ENCODE measurements around the gene FKBP8. TPM values are rescaled to one million over a fixed set of nuclear protein-coding genes. Genes with fewer than 3 reads are reported as not detected.
"Not testable (repeated sequence)": the region's sequence is repeated elsewhere in the genome, so short reads cannot be mapped to it uniquely, and the experiment has no call there.

The FKBP8 gene
- total RNA-seq, 1 donor from 2014 or later: 181 TPM

GRCh38 chr19:18529782-18530181 is 13.6 kb downstream of the FKBP8 start:
- DNase-seq (no peak), ATAC-seq (peak; percentile 23)

GRCh38 chr19:18526316-18526715 is 17.1 kb downstream of the FKBP8 start:
- intact Hi-C loops (cut with micrococcal nuclease): no loop called here
- no peak for ATAC-seq
- no peak for DNase-seq

More at GRCh38 chr19:18529782-18530181, 13.6 kb downstream of the FKBP8 start:
- intact Hi-C loops (cut with micrococcal nuclease): no loop called here

- DNase-seq (no peak), ATAC-seq (no peak)
- intact Hi-C loops (cut with micrococcal nuclease): no loop called here
Measured at GRCh38 chr19:18523841-18524240, 19.5 kb downstream of the FKBP8 start.

GRCh38 chr19:18522862-18523440 is 20.4 kb downstream of the FKBP8 start:
- ATAC-seq; intact Hi-C loops (cut with micrococcal nuclease); DNase-seq: not testable (repeated sequence)

- DNase-seq (peak; percentile 100), ATAC-seq (peak; percentile 91)
- intact Hi-C loops (cut with micrococcal nuclease): no loop called here
Measured at GRCh38 chr19:18522124-18522861, 21.1 kb downstream of the FKBP8 start.

- no peak for DNase-seq
- peak; percentile 20 for ATAC-seq
- intact Hi-C loops (cut with micrococcal nuclease): no loop called here
Measured at GRCh38 chr19:18521692-18522123, 21.7 kb downstream of the FKBP8 start, which contains the start of gene ELL. Gene ELL, minus strand, starts transcription at chr19:18522070. Its CDS starts 15 bp downstream, at chr19:18522055.

GRCh38 chr19:18520848-18521691 is 22.3 kb downstream of the FKBP8 start:
- ATAC-seq (peak; percentile 0), DNase-seq (no peak)
- intact Hi-C loops (cut with micrococcal nuclease): no loop called here

GRCh38 chr19:18519962-18520847 is 23.2 kb downstream of the FKBP8 start:
- no peak for ATAC-seq
- DNase-seq: peak; percentile 63

GRCh38 chr19:18518639-18519038 is 24.7 kb downstream of the FKBP8 start:
- DNase-seq: no peak
- ATAC-seq: no peak
- intact Hi-C loops (cut with micrococcal nuclease): loop anchor here (10.0 kb wide), 1 partner anchor 54 kb away; no protein-coding TSS in a partner anchor

More at GRCh38 chr19:18519962-18520847, 23.2 kb downstream of the FKBP8 start:
- intact Hi-C loops (cut with micrococcal nuclease): loop anchor here (10.0 kb wide), 1 partner anchor 55 kb away; no protein-coding TSS in a partner anchor

GRCh38 chr19:18517606-18518005 is 25.8 kb downstream of the FKBP8 start:
- DNase-seq: no peak
- ATAC-seq: no peak
- intact Hi-C loops (cut with micrococcal nuclease): loop anchor here (10.0 kb wide), 1 partner anchor 53 kb away; no protein-coding TSS in a partner anchor

- no peak for DNase-seq
- intact Hi-C loops (cut with micrococcal nuclease): loop anchor here (10.0 kb wide), 1 partner anchor 51 kb away; no protein-coding TSS in a partner anchor
- ATAC-seq: no peak
Measured at GRCh38 chr19:18515959-18516358, 27.4 kb downstream of the FKBP8 start.

GRCh38 chr19:18514800-18515682 is 28.3 kb downstream of the FKBP8 start:
- peak; percentile 57 for DNase-seq
- ATAC-seq: peak; percentile 37
- intact Hi-C loops (cut with micrococcal nuclease): loop anchor here (10.0 kb wide), 1 partner anchor 50 kb away; no protein-coding TSS in a partner anchor

- intact Hi-C loops (cut with micrococcal nuclease): loop anchor here (10.0 kb wide), 1 partner anchor 49 kb away; no protein-coding TSS in a partner anchor
- peak; percentile 79 for DNase-seq
- peak; percentile 80 for ATAC-seq
Measured at GRCh38 chr19:18513868-18514267, 29.5 kb downstream of the FKBP8 start.

GRCh38 chr19:18510216-18510615 is 33.2 kb downstream of the FKBP8 start:
- DNase-seq (no peak), ATAC-seq (no peak)
- intact Hi-C loops (cut with micrococcal nuclease): loop anchor here (10.0 kb wide), 1 partner anchor 45 kb away; no protein-coding TSS in a partner anchor

GRCh38 chr19:18508585-18508984 is 34.8 kb downstream of the FKBP8 start:
- ATAC-seq: no peak
- no peak for DNase-seq
- intact Hi-C loops (cut with micrococcal nuclease): no loop called here

- intact Hi-C loops (cut with micrococcal nuclease): no loop called here
- peak; percentile 60 for DNase-seq
- ATAC-seq: peak; percentile 39
Measured at GRCh38 chr19:18507727-18508440, 35.5 kb downstream of the FKBP8 start.
